ENCODE results near the gene PAPPA2.

- no peak for TF ChIP-seq POLR2A (IDR thresholded peaks at IDR 0.05)
- no peak for TF ChIP-seq CTCF (IDR thresholded peaks at IDR 0.05)
- no peak for TF ChIP-seq POLR2AphosphoS5 (IDR thresholded peaks at IDR 0.05)
Measured at GRCh38 chr1:176854121-176854520, 391.1 kb downstream of the PAPPA2 start.

Measured in sigmoid colon (tissue), 4 donors.